Measurements from ENCODE around the gene SYNE4.

Gene SYNE4

GRCh38 chr19:35955881-35956634 is 52.6 kb downstream of the SYNE4 start:
- no peak for DNase-seq (ENCODE audit: low read depth)

Measured in amniotic epithelial cell (primary cell).